Measurements from ENCODE around the gene USB1. TPM values are rescaled to one million over a fixed set of nuclear protein-coding genes. Genes with fewer than 3 reads are reported as not detected.
A peak's percentile ranks its signal among the peaks of the same experiment; 100 is the strongest.

USB1 gene
- 40.5 TPM for polyA plus RNA-seq (2013, experiment 1 of 2)
- polyA plus RNA-seq (2013, experiment 2 of 2) = 39.6 TPM

- Histone ChIP-seq H3K4me1 (ENCODE audit: control insufficient read depth in 2 of 2, insufficient read depth in 1 of 2, low read depth in 1 of 2, low read length in 2 of 2) (peaks cover 7 to 12% of the 10 kb centered on the region in 2 donors), H2BK12ac (ENCODE audit: low read length) (no peak within 1 kb of the TSS), H3K79me1 (ENCODE audit: low read depth, low read length) (peaks cover 3% of the 10 kb centered on the region), H2BK5ac (ENCODE audit: low read length) (no peak within 1 kb of the TSS), H2BK15ac (ENCODE audit: low read length) (peak within 1 kb of the TSS; percentile 37), H2BK120ac (ENCODE audit: low read depth, low read length) (peak within 1 kb of the TSS; percentile 61), H4K91ac (ENCODE audit: low read depth, low read length, poor library complexity) (no peak within 1 kb of the TSS), H3K27me3 (ENCODE audit: control insufficient read depth in 3 of 3, insufficient read depth in 3 of 3, low read depth in 1 of 3, low read length in 3 of 3) (no peaks in the 10 kb centered on the region), H3K27ac (replicated peaks; ENCODE audit: low read length) (peak within 1 kb of the TSS; percentile 71), H3K18ac (ENCODE audit: low read length) (peak within 1 kb of the TSS; percentile 97), H3K23ac (ENCODE audit: low read depth, low read length, poor library complexity) (peak within 1 kb of the TSS; percentile 93), H2AFZ (ENCODE audit: low read length) (peak within 1 kb of the TSS; percentile 96), H4K8ac (ENCODE audit: low read depth, low read length) (no peak within 1 kb of the TSS), H3K9ac (ENCODE audit: low read depth, low read length, poor library complexity) (peak within 1 kb of the TSS; percentile 88), H3K4ac (ENCODE audit: low read length) (no peak within 1 kb of the TSS), H3K4me2 (ENCODE audit: insufficient read depth, low read length, poor library complexity, severe bottlenecking) (peak within 1 kb of the TSS; percentile 100), H3K14ac (ENCODE audit: low read length) (peak within 1 kb of the TSS; percentile 21), H3K9me3 (replicated peaks in 1 of 2; ENCODE audit: control insufficient read depth in 2 of 2, insufficient read depth in 1 of 2, low read depth in 1 of 2, low read length in 2 of 2) (no peaks in the 10 kb centered on the region), H3K36me3 (replicated peaks in 1 of 2; ENCODE audit: control insufficient read depth in 2 of 2, insufficient read depth in 2 of 2, low read length in 2 of 2) (peaks cover 14 to 49% of the 10 kb centered on the region in 2 donors), H2AK5ac (ENCODE audit: low read depth, low read length) (peak within 1 kb of the TSS; percentile 46), H3K4me3 (ENCODE audit: low read length in 2 of 2) (peak within 1 kb of the TSS; percentile 72 to 89)
- WGBS, 2 donors (ENCODE audit: extremely low coverage in 2 of 2, insufficient read length in 2 of 2, insufficient replicate concordance in 1 of 2) = no CpG with 5 or more reads among the region's 81 CpGs
- peak; percentile 89 for DNase-seq (ENCODE audit: low spot score)
Observed at GRCh38 chr16:58000706-58001676, at the start of gene USB1. TSS of gene USB1 (plus strand) at chr16:58001407. CDS start at chr16:58001484, 77 bp downstream.

GRCh38 chr16:57952909-57953308, 48.3 kb upstream of the USB1 start:
- no peak overlapping the region for H3K4me3 ChIP-seq (ENCODE audit: low read length in 2 of 2)
- WGBS, 2 donors (ENCODE audit: extremely low coverage in 2 of 2, insufficient read length in 2 of 2, insufficient replicate concordance in 1 of 2) = no CpG with 5 or more reads among the region's 9 CpGs

GRCh38 chr16:57953857-57954256, 47.4 kb upstream of the USB1 start:
- H2AFZ ChIP-seq (ENCODE audit: low read length) = no peak overlapping the region
- no peak overlapping the region for H2BK15ac ChIP-seq (ENCODE audit: low read length)
- no peak overlapping the region for H2BK5ac ChIP-seq (ENCODE audit: low read length)
- H2BK12ac ChIP-seq (ENCODE audit: low read length) = no peak overlapping the region
- WGBS, 2 donors (ENCODE audit: extremely low coverage in 2 of 2, insufficient read length in 2 of 2, insufficient replicate concordance in 1 of 2) = no CpG with 5 or more reads among the region's 1 CpG
- H3K27ac ChIP-seq (replicated peaks; ENCODE audit: low read length) = no peak overlapping the region
- no peak overlapping the region for H3K18ac ChIP-seq (ENCODE audit: low read length)
- no peak overlapping the region for H2AK5ac ChIP-seq (ENCODE audit: low read depth, low read length)
- no peak overlapping the region for H3K4me2 ChIP-seq (ENCODE audit: insufficient read depth, low read length, poor library complexity, severe bottlenecking)
- H3K4me1 ChIP-seq (ENCODE audit: control insufficient read depth in 2 of 2, insufficient read depth in 1 of 2, low read depth in 1 of 2, low read length in 2 of 2) = peaks cover 0 to 7% of the 10 kb centered on the region in 2 donors
- H4K8ac ChIP-seq (ENCODE audit: low read depth, low read length) = no peak overlapping the region
- H3K4me3 ChIP-seq (ENCODE audit: low read length in 2 of 2) = no peak overlapping the region
- no peaks in the 10 kb centered on the region for H3K79me1 ChIP-seq (ENCODE audit: low read depth, low read length)
- H3K27me3 ChIP-seq (ENCODE audit: control insufficient read depth in 3 of 3, insufficient read depth in 3 of 3, low read depth in 1 of 3, low read length in 3 of 3) = peaks cover 0 to 6% (median 0%) of the 10 kb centered on the region in 3 experiments
- no peak for DNase-seq (ENCODE audit: low spot score)
- no peak overlapping the region for H4K91ac ChIP-seq (ENCODE audit: low read depth, low read length, poor library complexity)
- H3K36me3 ChIP-seq (replicated peaks in 1 of 2; ENCODE audit: control insufficient read depth in 2 of 2, insufficient read depth in 2 of 2, low read length in 2 of 2) = no peaks in the 10 kb centered on the region
- peaks cover 0 to 3% of the 10 kb centered on the region in 2 donors for H3K9me3 ChIP-seq (replicated peaks in 1 of 2; ENCODE audit: control insufficient read depth in 2 of 2, insufficient read depth in 1 of 2, low read depth in 1 of 2, low read length in 2 of 2)
- H3K9ac ChIP-seq (ENCODE audit: low read depth, low read length, poor library complexity) = no peak overlapping the region
- H3K4ac ChIP-seq (ENCODE audit: low read length) = no peak overlapping the region
- H2BK120ac ChIP-seq (ENCODE audit: low read depth, low read length) = no peak overlapping the region
- no peak overlapping the region for H3K23ac ChIP-seq (ENCODE audit: low read depth, low read length, poor library complexity)
- no peak overlapping the region for H3K14ac ChIP-seq (ENCODE audit: low read length)

More at GRCh38 chr16:57952909-57953308, 48.3 kb upstream of the USB1 start:
- H3K4me1 ChIP-seq (ENCODE audit: control insufficient read depth in 2 of 2, insufficient read depth in 1 of 2, low read depth in 1 of 2, low read length in 2 of 2) = peaks cover 0 to 3% of the 10 kb centered on the region in 2 donors
- no peak overlapping the region for H3K27ac ChIP-seq (replicated peaks; ENCODE audit: low read length)
- peaks cover 0 to 6% (median 0%) of the 10 kb centered on the region in 3 experiments for H3K27me3 ChIP-seq (ENCODE audit: control insufficient read depth in 3 of 3, insufficient read depth in 3 of 3, low read depth in 1 of 3, low read length in 3 of 3)
- no peak overlapping the region for H4K8ac ChIP-seq (ENCODE audit: low read depth, low read length)
- H3K4ac ChIP-seq (ENCODE audit: low read length) = no peak overlapping the region
- H2AK5ac ChIP-seq (ENCODE audit: low read depth, low read length) = no peak overlapping the region
- H2AFZ ChIP-seq (ENCODE audit: low read length) = no peak overlapping the region
- no peaks in the 10 kb centered on the region for H3K9me3 ChIP-seq (replicated peaks in 1 of 2; ENCODE audit: control insufficient read depth in 2 of 2, insufficient read depth in 1 of 2, low read depth in 1 of 2, low read length in 2 of 2)
- H3K18ac ChIP-seq (ENCODE audit: low read length) = peak overlapping the region; percentile 35
- H3K79me1 ChIP-seq (ENCODE audit: low read depth, low read length) = no peaks in the 10 kb centered on the region
- H3K36me3 ChIP-seq (replicated peaks in 1 of 2; ENCODE audit: control insufficient read depth in 2 of 2, insufficient read depth in 2 of 2, low read length in 2 of 2) = no peaks in the 10 kb centered on the region
- peak overlapping the region; percentile 27 for H2BK120ac ChIP-seq (ENCODE audit: low read depth, low read length)
- no peak for DNase-seq (ENCODE audit: low spot score)
- H2BK12ac ChIP-seq (ENCODE audit: low read length) = no peak overlapping the region
- H3K9ac ChIP-seq (ENCODE audit: low read depth, low read length, poor library complexity) = no peak overlapping the region
- no peak overlapping the region for H4K91ac ChIP-seq (ENCODE audit: low read depth, low read length, poor library complexity)
- no peak overlapping the region for H2BK5ac ChIP-seq (ENCODE audit: low read length)
- no peak overlapping the region for H2BK15ac ChIP-seq (ENCODE audit: low read length)
- no peak overlapping the region for H3K4me2 ChIP-seq (ENCODE audit: insufficient read depth, low read length, poor library complexity, severe bottlenecking)
- no peak overlapping the region for H3K23ac ChIP-seq (ENCODE audit: low read depth, low read length, poor library complexity)
- no peak overlapping the region for H3K14ac ChIP-seq (ENCODE audit: low read length)

- H3K23ac ChIP-seq (ENCODE audit: low read depth, low read length, poor library complexity) = no peak overlapping the region
- H3K27me3 ChIP-seq (ENCODE audit: control insufficient read depth in 3 of 3, insufficient read depth in 3 of 3, low read depth in 1 of 3, low read length in 3 of 3) = peaks cover 0 to 15% (median 0%) of the 10 kb centered on the region in 3 experiments
- H2BK120ac ChIP-seq (ENCODE audit: low read depth, low read length) = no peak overlapping the region
- no peaks in the 10 kb centered on the region for H3K79me1 ChIP-seq (ENCODE audit: low read depth, low read length)
- H2BK12ac ChIP-seq (ENCODE audit: low read length) = no peak overlapping the region
- H3K9me3 ChIP-seq (replicated peaks in 1 of 2; ENCODE audit: control insufficient read depth in 2 of 2, insufficient read depth in 1 of 2, low read depth in 1 of 2, low read length in 2 of 2) = peaks cover 0 to 3% of the 10 kb centered on the region in 2 donors
- no peak overlapping the region for H2AK5ac ChIP-seq (ENCODE audit: low read depth, low read length)
- peak overlapping the region; percentile 72 for H2BK15ac ChIP-seq (ENCODE audit: low read length)
- H3K4me3 ChIP-seq (ENCODE audit: low read length in 2 of 2) = no peak overlapping the region
- H3K4me1 ChIP-seq (ENCODE audit: control insufficient read depth in 2 of 2, insufficient read depth in 1 of 2, low read depth in 1 of 2, low read length in 2 of 2) = peaks cover 0 to 4% of the 10 kb centered on the region in 2 donors
- H4K91ac ChIP-seq (ENCODE audit: low read depth, low read length, poor library complexity) = no peak overlapping the region
- no peak overlapping the region for H3K14ac ChIP-seq (ENCODE audit: low read length)
- no peaks in the 10 kb centered on the region for H3K36me3 ChIP-seq (replicated peaks in 1 of 2; ENCODE audit: control insufficient read depth in 2 of 2, insufficient read depth in 2 of 2, low read length in 2 of 2)
- no peak overlapping the region for H3K4ac ChIP-seq (ENCODE audit: low read length)
- WGBS, 2 donors (ENCODE audit: extremely low coverage in 2 of 2, insufficient read length in 2 of 2, insufficient replicate concordance in 1 of 2) = no CpG with 5 or more reads among the region's 12 CpGs
- no peak overlapping the region for H3K18ac ChIP-seq (ENCODE audit: low read length)
- no peak overlapping the region for H3K9ac ChIP-seq (ENCODE audit: low read depth, low read length, poor library complexity)
- H3K4me2 ChIP-seq (ENCODE audit: insufficient read depth, low read length, poor library complexity, severe bottlenecking) = no peak overlapping the region
- H4K8ac ChIP-seq (ENCODE audit: low read depth, low read length) = no peak overlapping the region
- no peak overlapping the region for H3K27ac ChIP-seq (replicated peaks; ENCODE audit: low read length)
- DNase-seq (ENCODE audit: low spot score) = no peak
- peak overlapping the region; percentile 3 for H2BK5ac ChIP-seq (ENCODE audit: low read length)
- no peak overlapping the region for H2AFZ ChIP-seq (ENCODE audit: low read length)
Observed at GRCh38 chr16:57955572-57956188, 45.5 kb upstream of the USB1 start.

Data from neuronal stem cell (in vitro differentiated cells).